Cardiac septum (tissue), 1 donor: Measurements from ENCODE around the gene SNF8. TPM values are rescaled to one million over a fixed set of nuclear protein-coding genes. Genes with fewer than 3 reads are reported as not detected.
"Not testable (repeated sequence)": the region's sequence is repeated elsewhere in the genome, so short reads cannot be mapped to it uniquely, and the experiment has no call there.

Source experiments
- DNase-seq: peaks from one replicate; pipeline ENCODE4 v3.0.0-alpha.2; 2020; ENCODE audit warnings: low spot score
- intact Hi-C: fragments of 100-400 bp; cut with DNase I; formaldehyde crosslinking; loops from one replicate; pipeline ENCODE4 v1.14.0; 2022
- total RNA-seq: library from RNA; stranded (reverse); fragmentation: NEBNext Ultra II Directional; extraction: Animal tissue kit (Norgen Biotek cat#: 25700); gene quantifications from one replicate; pipeline ENCODE4 v1.2.1, GENCODE V29; 2021
- donor health status: DM: no; HTN: no; CAD: no.

The SNF8 gene
- total RNA-seq, 1 donor from 2014 or later = 76.1 TPM

DNA sequence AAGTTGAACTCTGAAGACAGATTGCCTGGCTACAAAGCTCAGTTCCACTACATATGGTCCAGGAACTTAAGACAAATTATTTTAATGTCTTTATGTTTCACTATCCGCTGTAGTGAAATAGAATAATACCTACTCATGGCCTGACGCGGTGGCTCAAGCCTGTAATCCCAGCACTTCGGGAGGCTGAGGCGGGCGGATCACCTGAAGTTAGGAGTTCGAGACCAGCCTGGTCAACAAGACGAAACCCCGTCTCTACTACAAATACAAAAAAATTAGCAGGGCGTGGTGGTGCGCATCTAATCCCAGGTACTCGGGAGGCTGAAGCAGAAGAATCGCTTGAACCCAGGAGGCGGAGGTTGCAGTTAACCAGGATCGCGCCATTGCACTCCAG is 614 bp upstream of the SNF8 start:
- DNase-seq = not testable (repeated sequence)
- intact Hi-C loops = loop anchor here (2.0 kb wide), 1 partner anchor 52 kb away; the partner anchor contains the start of gene ATP5MC1

DNA sequence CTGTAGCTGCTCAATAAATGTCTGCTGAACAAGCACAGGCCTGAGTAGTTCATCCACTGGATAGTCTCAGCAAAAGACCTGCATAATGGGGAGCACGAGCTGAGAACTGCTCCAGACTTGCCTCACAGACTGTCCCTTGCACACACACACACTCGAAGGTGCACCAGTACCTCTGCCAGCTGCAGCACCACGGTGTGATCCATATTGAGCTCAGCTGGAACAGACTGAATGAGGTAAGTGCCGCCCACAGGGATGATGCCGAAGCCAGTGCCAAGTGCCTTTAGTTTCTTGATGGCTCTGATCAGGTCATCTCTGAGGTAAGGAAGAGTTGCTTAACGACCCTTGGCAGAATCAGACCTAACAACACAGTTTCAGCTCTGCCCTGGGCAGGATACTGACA is 11.6 kb downstream of the SNF8 start:
- no peak for DNase-seq
- intact Hi-C loops = no loop called here

DNA sequence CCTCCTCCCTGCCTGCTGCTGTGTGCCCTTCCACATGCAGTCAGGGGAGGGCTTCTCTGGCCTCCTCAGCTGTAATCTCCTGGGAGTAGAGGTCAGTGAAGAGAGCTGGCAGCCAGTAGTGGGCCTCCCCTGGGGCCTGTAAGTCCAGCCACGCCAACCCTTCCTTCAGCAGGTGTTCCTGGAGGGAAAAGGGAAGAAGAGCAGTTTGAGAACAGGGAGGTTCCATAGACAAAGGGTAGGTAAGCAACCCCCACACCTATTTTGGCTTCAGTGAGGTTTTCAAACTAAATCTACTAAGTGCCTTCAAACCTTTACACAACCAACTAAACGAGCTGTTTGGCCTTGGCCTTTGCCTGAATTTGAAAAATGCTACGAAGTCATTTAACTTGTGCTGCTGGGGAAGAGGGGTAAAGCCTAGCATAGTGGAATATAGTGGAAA is 14.2 kb downstream of the SNF8 start:
- no peak for DNase-seq
- intact Hi-C loops = no loop called here

DNA sequence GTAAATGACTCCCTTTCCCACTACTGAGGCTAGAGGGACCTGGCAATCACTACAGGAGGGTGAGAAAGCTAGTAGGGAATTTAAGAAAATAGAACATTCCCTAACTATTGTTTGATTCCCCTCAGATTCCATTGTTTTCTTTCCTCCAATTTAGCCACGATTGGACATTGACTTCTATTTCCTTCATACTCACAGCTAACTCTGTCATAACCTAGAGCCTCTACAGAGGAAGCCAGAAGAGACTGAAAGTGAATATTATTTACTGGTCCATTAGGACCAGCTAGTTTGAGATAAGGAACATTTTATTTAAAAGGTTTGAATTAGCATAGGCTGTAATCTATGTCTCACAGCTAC is 14.9 kb downstream of the SNF8 start:
- intact Hi-C loops = no loop called here
- no peak for DNase-seq

DNA sequence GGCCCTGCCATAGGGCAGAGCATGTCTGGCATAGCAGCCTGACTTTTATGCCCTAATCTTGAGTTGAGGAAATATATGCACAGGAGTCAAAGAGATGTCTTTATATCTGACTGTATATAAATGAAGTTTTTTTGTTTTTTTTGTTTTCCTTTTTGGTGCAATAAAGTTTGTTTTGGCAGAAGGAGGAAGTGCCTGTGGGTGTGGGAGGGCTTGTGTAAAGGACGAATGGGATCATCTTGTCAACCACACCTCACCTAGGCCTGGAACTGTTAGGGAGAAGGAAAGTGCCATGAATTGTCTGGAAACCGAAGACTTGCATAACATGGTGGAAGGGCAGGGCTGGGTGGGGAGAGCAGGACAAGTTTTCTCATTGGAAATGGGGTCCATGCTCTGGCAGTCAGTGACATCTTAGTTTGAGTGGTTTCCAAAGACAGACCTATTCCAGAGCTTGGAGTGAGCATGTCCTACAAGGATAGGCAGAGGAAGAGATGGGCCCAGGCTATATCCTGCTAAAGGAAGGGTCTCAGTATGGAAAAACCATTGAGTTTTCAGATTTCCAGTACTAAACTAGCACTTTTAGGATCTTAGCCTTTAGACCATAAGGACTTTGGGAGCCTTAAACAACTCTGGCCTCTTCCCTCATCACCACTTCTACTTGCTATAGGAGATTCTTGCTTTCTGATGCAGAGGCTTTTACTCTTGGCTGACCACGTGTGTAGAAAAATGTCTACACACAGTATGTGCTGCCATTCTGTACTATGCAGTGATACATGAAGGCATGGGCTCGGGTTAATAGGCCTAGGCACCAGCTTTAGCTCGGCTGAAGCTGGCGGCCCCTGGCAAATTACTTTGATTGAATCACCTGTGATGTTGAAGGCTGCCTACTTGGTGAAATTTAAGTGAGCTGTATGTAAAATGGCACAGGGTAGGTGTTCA is 15.5 kb downstream of the SNF8 start:
- DNase-seq = no peak
- intact Hi-C loops = no loop called here

DNA sequence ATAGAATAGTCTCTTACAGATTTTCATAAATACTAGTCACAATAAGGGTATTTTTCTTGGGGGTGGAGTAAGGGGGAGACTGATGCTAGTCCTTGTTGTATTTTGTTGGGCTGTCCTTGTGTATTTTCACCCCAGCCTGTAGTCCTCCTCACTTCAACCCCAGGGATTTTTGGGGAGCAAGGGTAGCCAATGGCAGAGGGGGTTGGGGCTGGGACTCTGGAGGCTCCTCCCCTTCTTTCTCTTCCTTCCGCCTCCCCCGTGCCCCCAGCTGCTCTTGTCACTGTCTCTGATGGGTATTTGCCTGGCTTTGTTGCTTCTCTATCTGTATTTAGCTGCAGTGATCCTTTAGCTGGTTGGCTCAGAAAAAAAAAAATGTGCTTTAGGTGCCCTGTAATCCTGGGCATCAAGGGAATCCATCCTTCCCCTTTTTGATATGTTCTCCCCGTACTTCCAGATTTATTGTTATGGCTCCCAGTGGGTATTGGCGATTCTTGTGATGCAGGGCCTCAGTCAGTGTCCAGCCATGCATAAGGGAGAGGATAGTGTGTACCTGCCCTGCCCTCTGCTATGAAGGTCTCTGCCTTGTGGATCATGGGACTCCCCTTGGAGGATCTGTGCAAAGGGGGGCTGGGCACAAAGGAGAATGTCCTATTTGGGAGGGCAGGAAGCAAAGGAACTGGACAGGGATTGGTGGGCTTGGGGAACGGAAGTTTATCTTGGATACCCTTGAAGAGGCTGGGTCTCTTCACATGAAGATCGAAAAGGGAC is 16.5 kb downstream of the SNF8 start:
- intact Hi-C loops = no loop called here

DNA sequence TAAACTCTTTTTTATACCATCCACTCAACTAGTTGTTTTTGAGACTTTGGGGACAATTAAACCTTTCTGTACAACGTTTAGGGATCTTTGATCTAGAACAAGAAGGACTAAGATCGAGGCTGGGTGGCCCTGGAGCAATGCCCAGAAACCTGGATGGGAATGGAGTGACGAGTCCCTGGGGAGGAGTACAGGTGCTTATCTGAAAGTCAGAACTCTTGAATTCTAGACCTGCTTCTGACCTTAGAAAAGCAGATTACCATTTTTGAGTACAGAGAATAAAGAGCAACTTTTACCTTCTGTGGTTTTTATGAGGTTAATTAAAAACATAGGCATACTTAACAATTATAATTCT is 18.7 kb downstream of the SNF8 start:
- intact Hi-C loops = no loop called here
- no peak for DNase-seq

More for the DNA sequence above, 16.5 kb downstream of the SNF8 start:
- DNase-seq = no peak

DNA sequence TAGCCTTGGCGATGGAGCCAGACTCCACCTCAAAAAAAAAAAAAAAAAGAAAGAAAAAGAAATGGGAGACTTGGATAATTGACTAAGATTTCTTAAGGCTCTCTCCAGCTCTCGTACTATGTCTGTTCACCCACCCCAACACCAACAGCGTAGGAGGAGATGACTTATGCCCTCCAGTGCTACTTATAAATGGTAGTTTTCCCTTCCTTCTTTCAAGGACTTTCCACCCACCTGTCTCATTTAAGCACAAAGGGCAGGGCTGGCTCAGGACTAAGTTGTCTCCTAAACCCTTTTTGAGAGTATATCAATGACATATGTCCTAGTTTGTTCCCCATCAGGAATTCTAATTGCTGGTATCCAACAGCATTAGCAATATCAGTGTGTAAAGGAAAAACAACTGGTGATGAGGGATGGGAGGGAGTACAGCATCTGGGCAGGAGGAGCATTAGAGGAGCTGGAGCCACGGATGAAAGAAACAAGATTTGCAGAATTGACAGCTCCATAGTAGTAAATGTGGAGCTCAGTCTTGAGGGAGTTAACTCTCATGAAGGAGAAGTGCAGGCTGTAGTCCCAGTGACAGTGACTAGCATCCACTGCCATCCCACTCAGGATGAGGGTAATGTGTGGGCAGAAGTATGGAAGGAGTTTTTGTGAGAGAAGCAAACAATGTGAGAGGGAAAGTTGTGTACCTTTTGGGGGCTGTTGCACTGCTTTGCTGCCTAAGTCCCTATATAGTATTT is 19.2 kb downstream of the SNF8 start:
- intact Hi-C loops = no loop called here
- no peak for DNase-seq

DNA sequence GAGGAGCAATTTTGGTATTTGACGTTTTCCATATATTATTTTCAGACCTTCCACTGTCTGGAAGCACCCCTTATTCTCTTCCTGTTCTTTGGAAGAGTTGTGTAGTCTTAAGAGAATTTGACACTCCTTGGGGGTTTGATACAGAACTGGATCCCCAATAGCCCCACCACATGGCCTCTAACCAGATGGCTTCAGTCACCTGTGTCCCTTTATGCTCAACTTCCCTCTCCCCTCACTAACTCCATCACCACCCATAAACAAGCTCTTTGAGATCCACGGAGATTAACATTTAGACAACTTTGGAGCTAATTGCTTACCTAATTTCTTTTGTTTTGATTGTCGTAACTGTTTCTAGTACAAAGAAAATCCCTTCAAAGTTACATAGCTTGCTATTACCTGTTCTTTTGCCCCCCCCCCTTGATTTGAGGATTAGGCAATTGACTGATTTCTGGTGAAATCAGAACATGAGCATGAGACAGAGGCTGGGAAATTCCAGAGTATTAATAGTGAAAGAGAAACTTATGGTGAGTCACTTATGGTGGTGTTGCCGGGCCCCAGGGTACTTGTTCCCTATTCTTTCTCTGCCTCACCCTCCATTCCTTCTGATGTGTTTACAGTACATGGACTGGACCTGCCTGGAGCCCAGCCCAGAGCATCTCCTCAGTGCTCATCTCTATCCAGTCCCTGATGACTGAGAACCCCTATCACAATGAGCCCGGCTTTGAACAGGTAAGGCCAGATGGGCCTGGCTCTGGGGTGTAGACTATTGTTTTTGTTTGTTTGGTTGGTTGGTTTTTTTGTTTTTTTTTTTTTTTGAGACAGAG is 29.0 kb downstream of the SNF8 start:
- DNase-seq = no peak
- intact Hi-C loops = no loop called here

DNA sequence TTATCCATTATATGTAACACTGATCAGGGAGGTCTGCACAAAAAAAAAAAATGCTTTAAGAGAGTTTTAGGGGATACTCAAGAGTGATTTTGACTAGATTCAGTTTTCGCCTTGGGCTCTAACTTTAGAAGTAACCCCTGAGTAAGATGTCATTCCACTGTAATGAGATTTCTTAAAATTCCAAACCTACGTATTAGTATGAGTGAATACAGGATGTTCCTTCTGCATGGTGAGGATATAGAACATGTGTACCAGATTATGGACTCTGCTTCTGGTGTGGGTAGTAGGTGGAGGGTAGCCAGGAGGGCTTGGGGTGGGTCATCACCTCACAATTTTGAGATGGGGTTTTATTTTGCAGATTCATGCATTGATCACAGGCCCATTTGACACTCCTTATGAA is 32.2 kb downstream of the SNF8 start:
- intact Hi-C loops = no loop called here
- no peak for DNase-seq

DNA sequence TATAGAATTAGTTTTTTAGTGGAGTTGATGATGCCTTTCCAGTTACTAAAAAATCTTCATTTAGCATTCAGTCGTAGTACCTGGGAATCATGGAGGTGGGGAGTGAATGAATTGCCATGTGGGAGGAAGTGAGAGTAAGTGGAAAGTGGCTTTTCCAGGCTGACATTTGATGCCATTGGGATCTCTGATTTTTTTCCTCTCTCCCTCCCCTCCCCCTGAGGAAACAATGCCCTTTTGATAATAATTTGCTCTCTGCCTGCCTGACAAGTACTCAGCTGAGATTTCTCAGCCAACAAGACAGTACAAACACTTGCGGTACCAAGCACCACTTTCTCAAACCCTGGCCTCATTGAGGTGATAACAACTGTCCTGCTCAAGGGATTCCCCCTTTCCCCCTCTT is 34.3 kb downstream of the SNF8 start:
- no peak for DNase-seq
- intact Hi-C loops = no loop called here

DNA sequence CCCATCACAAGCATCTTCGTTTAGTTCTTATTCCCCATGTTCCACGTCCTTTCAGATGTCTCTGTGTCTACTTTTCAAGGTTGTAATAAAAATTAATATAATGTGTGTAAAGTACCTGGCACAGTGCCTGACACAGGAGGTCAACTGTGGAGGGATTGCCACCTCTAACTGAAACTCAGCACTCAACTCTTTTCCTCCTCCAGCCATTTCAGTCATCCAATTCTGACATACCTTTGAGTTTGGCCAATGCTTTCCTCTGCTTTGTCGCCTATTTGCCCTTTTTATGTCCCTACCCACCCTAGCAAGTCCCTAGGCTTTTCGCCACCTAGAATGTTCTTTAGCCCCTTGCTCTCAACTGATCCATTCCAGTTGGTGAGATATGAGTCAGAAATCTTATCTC is 34.9 kb downstream of the SNF8 start:
- intact Hi-C loops = loop anchor here (5.0 kb wide), 1 partner anchor 33 kb away; the partner anchor contains the start of gene SNF8
- DNase-seq = no peak

DNA sequence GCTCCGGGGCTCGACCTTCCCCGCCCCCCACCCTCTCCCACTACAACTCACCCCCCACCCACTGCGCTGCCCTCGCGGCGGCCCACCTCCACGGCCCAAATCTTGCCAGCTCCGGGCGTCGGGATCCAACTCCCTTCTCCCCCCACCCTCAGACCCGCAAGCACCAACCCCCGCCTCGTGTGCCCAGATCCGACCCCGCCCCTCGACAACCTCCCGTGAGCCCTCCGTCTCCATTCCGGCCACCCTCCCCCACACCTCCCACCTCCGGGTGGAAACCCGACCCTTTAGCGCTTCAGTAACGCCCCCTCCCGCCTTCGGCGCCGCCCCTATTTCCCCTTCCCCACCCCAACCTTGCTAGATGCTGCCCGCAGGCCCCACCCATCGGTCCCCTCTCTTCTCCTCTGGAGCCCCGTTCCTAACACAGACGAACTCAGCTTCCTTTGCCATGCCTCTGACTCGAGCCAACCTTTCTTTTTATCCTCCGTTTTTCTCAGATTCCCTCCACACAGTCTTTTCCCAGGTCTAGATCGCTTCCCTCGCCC is 35.7 kb downstream of the SNF8 start:
- peak; percentile 90 for DNase-seq
- intact Hi-C loops = loop anchor here (1.0 to 5.0 kb wide), 2 partner anchors 17 to 33 kb away; partner anchors contain the start of genes ATP5MC1 and SNF8

DNA sequence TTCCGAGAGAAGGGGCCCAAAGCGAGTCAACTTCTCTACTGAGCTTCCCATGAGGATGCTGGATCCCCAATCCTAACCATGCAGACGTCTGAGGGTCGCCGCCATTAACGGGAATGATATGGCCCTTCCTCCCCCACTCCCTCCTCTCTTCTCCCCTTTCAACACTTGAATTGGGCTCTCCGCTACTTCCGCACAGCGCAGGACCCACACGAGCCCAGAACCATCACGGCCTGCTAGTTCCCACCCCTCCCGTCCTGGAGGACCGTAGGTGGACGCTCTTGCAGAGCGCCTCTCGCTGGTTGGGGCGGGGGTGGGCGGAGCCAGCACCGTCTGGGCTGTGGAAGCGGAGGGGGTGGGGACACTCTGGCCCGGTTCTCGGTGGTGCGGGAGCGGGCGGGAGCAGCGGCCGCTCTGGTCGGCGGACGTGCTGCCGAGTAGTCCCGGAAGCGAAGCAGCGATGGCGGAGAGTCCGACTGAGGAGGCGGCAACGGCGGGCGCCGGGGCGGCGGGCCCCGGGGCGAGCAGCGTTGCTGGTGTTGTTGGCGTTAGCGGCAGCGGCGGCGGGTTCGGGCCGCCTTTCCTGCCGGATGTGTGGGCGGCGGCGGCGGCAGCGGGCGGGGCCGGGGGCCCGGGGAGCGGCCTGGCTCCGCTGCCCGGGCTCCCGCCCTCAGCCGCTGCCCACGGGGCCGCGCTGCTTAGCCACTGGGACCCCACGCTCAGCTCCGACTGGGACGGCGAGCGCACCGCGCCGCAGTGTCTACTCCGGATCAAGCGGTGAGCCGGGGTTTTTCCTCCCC is 36.4 kb downstream of the SNF8 start, which contains the start of gene UBE2Z:
UBE2Z (plus strand) TSS at position 361 of the 797 bp plus-strand sequence; CDS start at position 458, 97 bp downstream.
- intact Hi-C loops = loop anchor here (1.0 to 5.0 kb wide), 2 partner anchors 16 to 34 kb away; partner anchors contain the start of genes ATP5MC1 and SNF8
- DNase-seq = peak; percentile 97

DNA sequence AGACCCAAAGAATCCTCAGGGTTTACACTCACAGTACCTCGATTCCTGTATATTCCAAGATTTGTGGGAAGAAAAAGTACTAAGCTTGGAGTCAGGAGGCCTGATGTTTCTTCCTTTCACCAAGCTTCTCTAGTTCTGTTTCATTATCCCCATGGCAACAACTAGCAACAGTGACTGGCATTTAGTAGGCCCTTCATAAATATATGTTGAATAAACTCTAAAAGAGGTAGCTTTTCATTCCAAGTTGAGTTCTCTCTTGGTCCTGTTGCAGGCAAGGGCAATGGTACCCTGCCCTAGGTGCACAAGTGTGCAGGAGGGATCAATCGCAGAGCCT is 37.0 kb downstream of the SNF8 start:
- intact Hi-C loops = loop anchor here (1.0 to 5.0 kb wide), 2 partner anchors 15 to 35 kb away; partner anchors contain the start of genes ATP5MC1 and SNF8
- no peak for DNase-seq

DNA sequence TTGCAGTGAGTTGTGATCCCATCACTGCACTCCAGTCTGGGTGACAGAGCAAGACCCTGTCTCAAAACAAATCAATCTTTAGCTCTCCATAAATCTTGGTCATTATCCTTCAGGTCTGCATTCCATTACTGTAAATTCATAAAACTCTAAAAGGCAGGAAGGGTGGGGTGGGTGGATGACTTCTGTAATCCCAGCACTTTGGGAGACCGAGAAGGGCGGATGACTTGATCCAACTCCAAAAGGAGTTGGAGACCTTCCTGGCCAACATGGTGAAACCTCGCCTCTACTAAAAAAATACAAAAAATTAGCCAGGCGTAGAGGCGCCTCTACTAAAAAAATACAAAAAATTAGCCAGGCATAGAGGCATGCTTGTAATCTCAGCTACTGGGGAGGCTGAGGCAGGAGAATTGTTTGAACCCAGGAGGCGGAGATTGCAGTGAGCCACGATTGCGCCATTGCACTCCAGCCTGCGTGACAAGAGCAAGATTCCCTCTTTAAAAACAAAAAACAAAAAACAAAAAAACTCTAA is 38.6 kb downstream of the SNF8 start:
- no peak for DNase-seq
- intact Hi-C loops = loop anchor here (5.0 kb wide), 1 partner anchor 36 kb away; the partner anchor contains the start of gene SNF8

DNA sequence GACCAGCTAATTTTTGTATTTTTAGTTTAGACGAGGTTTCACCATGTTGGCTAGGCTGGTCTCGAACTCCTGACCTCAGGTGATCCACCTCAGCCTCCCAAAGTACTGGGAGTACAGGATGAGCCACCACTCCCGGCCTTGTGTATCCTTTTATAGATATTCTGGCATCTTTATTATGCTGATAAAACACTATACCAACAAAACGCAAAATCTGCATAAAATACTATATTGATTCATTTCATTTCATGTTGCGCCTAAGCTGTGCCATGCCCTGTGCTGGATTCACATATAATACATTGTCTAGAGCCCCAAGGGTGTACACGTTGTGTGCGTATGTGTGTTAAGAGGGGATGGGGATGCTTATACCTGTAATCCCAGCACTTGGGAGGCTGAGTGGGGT is 40.2 kb downstream of the SNF8 start:
- intact Hi-C loops = no loop called here
- no peak for DNase-seq

DNA sequence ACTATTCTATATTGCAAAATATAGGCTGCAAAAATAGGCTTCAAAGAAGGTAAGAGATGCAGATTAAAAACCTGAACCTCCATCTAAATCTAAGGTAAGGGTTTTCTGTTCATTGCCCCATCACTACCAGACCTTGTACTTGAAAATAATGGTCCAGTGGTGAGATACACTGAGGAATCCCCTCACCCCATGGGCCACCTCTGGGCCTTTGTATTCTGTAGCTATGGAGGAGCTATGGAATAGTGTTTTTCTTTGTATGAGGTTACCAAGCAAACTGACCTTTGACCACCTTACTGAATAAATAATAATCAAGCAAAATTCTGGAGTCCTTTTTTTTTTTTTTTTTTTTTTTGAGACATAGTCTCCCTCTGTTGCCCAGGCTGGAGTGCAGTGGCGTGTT is 41.2 kb downstream of the SNF8 start:
- intact Hi-C loops = no loop called here
- DNase-seq = no peak
